ENCODE results near the gene DSCAML1.

The DSCAML1 gene

DNA sequence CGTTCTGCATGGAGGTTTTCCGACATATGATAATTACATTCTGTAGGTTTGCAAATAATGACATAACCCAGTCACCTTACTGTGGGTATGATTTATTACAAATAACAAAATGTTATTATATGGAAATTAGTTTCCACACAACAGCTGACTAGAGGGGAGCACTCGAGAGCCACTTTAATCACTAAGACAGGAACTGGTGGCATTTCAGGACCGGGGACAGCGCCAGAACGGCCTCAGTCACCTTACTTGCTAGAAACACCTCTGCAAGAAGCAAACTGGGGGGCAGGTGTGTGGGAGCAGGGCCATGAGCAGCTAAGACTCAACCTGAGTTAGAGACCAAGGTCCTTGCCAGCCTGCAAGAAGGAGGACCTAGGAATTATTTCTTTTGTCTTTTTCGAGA is 199.9 kb downstream of the DSCAML1 start:
- TF ChIP-seq CTCF (IDR thresholded peaks at IDR 0.05; ENCODE audit: low read depth, low read length), result no peak
- DNase-seq (ENCODE audit: extremely low read depth, low read depth), result no peak

GRCh38 chr11:117595440-117595839 is 201.6 kb downstream of the DSCAML1 start:
- no peak for TF ChIP-seq CTCF (IDR thresholded peaks at IDR 0.05; ENCODE audit: low read depth, low read length)
- no peak for DNase-seq (ENCODE audit: extremely low read depth, low read depth)

GRCh38 chr11:117594721-117595120 is 202.3 kb downstream of the DSCAML1 start:
- no peak for TF ChIP-seq CTCF (IDR thresholded peaks at IDR 0.05; ENCODE audit: low read depth, low read length)
- DNase-seq (ENCODE audit: extremely low read depth, low read depth), result no peak

DNA sequence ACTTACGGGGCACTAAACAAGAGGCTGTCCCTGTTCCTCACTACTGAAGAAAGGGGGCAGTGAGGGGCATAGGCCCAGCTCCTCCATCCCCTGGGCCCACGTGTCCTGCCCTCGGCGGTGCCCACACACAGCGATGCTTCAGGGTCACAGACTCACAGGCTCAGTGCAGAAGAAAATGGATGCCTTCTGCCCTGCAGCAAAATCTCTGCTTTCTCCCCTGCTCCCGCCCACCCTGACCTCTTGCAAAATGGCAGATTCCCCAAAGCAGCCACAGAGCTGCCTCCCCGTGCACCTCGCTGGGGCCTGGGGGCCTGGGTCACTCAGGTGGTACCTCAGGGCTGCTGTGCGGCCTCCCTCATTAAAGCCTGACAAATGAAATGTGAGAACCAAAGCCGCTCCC is 204.0 kb downstream of the DSCAML1 start:
- TF ChIP-seq CTCF (IDR thresholded peaks at IDR 0.05; ENCODE audit: low read depth, low read length), result no peak
- DNase-seq (ENCODE audit: extremely low read depth, low read depth), result no peak

- no peak for DNase-seq (ENCODE audit: extremely low read depth, low read depth)
- no peak for TF ChIP-seq CTCF (IDR thresholded peaks at IDR 0.05; ENCODE audit: low read depth, low read length)
Measured at GRCh38 chr11:117591316-117592039, 205.5 kb downstream of the DSCAML1 start.

GRCh38 chr11:117589063-117589462 is 208.0 kb downstream of the DSCAML1 start:
- DNase-seq (ENCODE audit: extremely low read depth, low read depth), result no peak
- TF ChIP-seq CTCF (IDR thresholded peaks at IDR 0.05; ENCODE audit: low read depth, low read length), result no peak

GRCh38 chr11:117588166-117588810 is 208.7 kb downstream of the DSCAML1 start:
- no peak for TF ChIP-seq CTCF (IDR thresholded peaks at IDR 0.05; ENCODE audit: low read depth, low read length)
- no peak for DNase-seq (ENCODE audit: extremely low read depth, low read depth)
